Measurements from ENCODE around the gene SETBP1. TPM values are rescaled to one million over a fixed set of nuclear protein-coding genes. Genes with fewer than 3 reads are reported as not detected.

SETBP1 gene
- total and polyA plus RNA-seq, 9 of the 15 experiments (the other 6 are each of a cell fraction or from before 2014, with no cell fraction given): under 0.01 to 0.13 (median 0.04) TPM

DNA sequence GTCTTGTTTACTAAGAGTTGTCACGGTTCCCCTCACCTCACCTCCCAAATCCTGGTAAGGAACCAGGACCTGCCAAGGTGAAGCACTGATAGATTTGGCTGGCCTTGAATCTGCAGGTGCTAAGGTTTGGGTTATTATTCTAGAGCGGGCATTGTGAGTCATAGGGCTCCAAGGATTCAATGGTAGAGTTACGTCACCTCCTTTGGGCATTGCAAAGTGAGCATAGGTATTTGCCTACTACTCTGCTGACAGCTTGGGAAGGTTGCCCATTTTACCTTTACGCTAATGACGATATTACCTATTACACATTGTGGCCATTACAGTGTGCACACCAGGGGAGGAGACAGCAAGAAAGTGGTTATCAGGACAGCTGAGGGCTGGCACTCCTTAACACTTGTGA lies 59.3 kb downstream of the SETBP1 start (continued):
- no peak for TF ChIP-seq SMARCA4 (IDR thresholded peaks at IDR 0.05)
- TF ChIP-seq SMAD2 (IDR thresholded peaks at IDR 0.05; ENCODE audit: low read depth, low read length): no peak
- TF ChIP-seq PRMT5 (CRISPR knock-in tag; IDR thresholded peaks at IDR 0.05): no peak
- TF ChIP-seq ZBTB34 (CRISPR knock-in tag; IDR thresholded peaks at IDR 0.05): no peak
- TF ChIP-seq ZNF444 (CRISPR knock-in tag; IDR thresholded peaks at IDR 0.05): no peak
- TF ChIP-seq, protein P1, sequence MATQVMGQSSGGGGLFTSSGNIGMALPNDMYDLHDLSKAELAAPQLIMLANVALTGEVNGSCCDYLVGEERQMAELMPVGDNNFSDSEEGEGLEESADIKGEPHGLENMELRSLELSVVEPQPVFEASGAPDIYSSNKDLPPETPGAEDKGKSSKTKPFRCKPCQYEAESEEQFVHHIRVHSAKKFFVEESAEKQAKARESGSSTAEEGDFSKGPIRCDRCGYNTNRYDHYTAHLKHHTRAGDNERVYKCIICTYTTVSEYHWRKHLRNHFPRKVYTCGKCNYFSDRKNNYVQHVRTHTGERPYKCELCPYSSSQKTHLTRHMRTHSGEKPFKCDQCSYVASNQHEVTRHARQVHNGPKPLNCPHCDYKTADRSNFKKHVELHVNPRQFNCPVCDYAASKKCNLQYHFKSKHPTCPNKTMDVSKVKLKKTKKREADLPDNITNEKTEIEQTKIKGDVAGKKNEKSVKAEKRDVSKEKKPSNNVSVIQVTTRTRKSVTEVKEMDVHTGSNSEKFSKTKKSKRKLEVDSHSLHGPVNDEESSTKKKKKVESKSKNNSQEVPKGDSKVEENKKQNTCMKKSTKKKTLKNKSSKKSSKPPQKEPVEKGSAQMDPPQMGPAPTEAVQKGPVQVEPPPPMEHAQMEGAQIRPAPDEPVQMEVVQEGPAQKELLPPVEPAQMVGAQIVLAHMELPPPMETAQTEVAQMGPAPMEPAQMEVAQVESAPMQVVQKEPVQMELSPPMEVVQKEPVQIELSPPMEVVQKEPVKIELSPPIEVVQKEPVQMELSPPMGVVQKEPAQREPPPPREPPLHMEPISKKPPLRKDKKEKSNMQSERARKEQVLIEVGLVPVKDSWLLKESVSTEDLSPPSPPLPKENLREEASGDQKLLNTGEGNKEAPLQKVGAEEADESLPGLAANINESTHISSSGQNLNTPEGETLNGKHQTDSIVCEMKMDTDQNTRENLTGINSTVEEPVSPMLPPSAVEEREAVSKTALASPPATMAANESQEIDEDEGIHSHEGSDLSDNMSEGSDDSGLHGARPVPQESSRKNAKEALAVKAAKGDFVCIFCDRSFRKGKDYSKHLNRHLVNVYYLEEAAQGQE (IDR thresholded peaks at IDR 0.05; ENCODE audit: borderline replicate concordance): no peak
- TF ChIP-seq, protein P1 (CRISPR knock-in tag; IDR thresholded peaks at IDR 0.05; ENCODE audit: low read depth): no peak
- no peak for TF ChIP-seq HSF4 (CRISPR knock-in tag; IDR thresholded peaks at IDR 0.05; ENCODE audit: borderline replicate concordance)
- no peak for TF ChIP-seq PHB2 (IDR thresholded peaks at IDR 0.05; ENCODE audit: low read depth)
- TF ChIP-seq WHSC1 (IDR thresholded peaks at IDR 0.05; ENCODE audit: low read length): no peak
- no peak for TF ChIP-seq KAT2B (IDR thresholded peaks at IDR 0.05; ENCODE audit: low read depth, low read length)
